Stimulated activated CD8-positive, alpha-beta memory T cell treated with anti-CD3 and anti-CD28 coated beads, Interleukin-7, amount 100 ng/mL, for 48 hours (primary cell): ENCODE results near the gene UBL4A.
A peak's percentile ranks its signal among the peaks of the same experiment; 100 is the strongest.

Source experiments
- DNase-seq, 2 donors: peaks; one replicate each; pipeline ENCODE4 v3.0.0-alpha.2; 2020; ENCODE audit warnings: low read depth in 1 of 2; ENCODE audit errors: extremely low read depth in 1 of 2

The UBL4A gene

GRCh38 chrX:154441984-154442707, 44.3 kb downstream of the UBL4A start:
- no peak for DNase-seq

GRCh38 chrX:154441564-154441963, 44.9 kb downstream of the UBL4A start:
- no peak for DNase-seq

DNA sequence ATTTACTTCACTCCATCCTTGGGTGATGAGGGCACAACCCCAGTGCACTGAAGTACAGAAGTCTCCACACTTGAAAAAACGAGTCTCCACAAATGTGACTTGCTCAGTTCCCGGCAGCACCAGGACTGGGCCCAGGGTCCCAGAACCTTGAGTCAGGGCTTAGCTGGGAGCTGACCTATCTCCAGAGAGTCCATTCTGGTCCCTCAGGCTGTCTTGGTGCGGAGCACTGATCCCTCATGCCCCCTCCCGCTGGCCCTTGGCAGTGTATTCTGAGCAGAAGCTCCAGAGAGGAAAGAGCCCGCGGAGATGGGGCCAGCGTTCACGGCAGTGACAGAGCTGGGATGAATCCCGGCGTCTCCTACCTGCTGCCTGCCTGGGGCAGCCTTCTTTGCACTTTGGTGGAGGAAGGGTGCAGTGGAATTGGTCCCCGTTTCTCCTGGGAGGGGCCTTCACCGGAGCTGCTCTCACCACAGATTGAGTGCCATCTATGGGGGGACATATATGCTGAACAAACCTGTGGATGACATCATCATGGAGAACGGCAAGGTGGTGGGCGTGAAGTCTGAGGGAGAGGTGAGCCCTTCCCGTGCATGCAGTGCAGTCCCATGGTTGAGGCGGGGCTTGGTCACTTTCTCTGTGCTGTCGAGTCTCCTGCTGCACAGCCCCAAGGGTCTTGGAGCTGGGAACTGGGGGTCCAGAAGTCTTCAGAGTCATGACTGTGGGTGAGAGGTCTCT, 45.6 kb downstream of the UBL4A start:
- DNase-seq: no peak

GRCh38 chrX:154439841-154440240, 46.6 kb downstream of the UBL4A start:
- no peak for DNase-seq

DNA sequence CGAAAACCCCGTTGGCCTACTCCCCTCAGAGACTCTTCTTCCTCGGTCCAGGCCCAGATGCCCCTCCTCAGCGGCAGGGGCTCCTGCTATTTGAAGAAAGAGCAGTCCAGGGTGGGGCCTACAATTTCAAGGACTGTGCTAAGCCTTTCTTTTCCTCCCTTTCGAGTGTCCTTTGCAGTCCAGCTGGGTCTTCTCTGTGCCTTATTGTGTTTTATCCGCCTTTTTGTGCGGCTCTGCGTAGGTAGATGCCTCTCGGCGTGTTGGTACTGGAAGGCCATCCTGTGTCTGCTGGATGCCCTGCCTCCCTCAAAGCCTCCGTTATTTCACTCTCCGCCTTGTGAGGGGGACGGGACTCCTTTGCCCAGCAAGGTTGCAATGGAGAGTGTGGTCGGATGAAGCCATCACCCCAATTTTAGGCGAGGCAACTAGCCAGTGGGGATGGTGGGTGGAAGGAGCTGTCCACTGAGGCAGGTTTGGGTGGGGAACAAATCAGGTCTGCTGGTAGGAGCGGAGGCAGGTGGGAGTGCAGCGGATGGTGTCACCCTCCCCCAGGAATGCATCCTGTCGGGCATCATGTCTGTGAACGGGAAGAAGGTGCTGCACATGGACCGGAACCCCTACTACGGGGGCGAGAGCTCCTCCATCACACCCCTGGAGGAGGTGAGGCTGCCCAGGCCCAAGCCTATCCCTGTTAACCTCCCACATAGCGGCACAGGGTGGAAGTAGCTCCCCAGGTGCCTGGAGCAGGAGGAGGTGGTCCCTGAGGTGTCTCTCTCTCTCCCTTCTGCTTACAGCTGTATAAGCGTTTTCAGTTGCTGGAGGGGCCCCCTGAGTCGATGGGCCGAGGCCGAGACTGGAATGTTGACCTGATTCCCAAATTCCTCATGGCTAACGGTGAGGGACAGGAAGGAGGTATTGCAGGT, 48.2 kb downstream of the UBL4A start:
- no peak for DNase-seq

DNA sequence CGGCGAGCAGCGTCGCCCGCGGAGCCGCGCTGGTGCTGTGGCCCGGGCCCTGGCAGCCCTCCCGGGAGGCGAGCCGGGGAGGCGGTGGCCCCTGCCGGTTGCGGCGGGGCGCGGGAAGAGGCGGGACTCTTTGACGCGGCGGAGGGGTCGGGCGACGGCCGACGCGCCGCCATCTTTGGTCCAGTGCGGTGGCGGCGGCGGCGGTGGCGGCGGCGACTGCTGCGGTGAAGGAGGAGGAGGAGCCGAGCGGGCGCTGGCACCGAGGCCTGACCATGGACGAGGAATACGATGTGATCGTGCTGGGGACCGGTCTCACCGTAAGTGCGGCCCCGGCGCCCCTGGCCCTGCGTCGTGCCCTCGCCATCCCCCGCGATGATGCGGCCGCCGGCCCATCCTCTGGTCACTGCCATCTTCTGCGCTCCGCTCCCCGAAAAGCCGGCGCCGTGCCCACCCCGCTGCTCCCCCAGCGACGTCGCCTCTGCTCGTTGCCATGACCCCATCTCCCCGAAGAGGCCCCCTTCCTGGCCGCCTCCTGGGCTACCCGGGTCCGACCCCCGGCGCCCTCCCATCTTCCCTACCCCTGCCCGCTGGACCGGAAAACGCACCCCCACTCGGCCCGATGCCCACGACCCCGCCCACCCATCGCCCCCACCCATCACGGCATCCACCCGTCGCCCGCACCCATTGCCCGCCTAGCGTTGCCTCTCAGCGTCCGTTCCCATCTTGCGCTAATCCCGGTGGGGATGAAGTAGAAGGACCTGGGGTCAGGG, 49.2 kb downstream of the UBL4A start, which contains the start of gene GDI1:
TSS of gene GDI1 (plus strand) at position 172 of the 770 bp plus-strand sequence. CDS start at position 273, 101 bp downstream.
- DNase-seq: peak in 1 of 2 donors; percentile 22

DNA sequence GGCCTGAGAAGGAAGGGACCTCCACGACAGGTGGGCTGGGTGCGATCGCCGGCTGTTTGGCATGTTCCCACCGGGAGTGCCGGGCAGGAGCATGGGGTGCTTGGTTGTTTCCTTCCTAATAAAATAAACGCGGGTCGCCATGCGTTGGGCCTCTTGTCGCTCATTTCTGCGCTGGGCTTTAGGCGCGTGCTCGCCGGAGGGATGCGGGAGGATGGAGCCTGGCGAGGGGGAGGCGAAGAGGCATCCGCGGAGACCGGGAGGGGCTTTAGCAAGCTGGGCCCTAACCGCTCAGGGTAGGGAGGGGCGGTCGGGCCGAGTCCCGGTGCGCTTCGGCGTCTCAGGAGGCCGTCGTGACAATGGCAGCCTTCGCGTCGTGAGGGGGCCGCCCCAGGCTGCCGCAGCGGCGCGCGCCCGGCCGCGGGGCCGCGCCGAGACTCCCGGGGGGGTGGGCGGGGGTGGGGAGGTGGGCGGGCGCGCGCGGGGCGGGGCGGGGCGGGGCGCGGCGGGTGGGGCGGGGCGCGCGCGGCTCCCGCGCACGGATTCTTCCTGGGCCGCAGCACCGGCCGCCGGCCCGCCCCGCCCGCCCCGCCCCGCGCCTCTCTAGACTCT, 49.9 kb downstream of the UBL4A start:
- no peak for DNase-seq

- DNase-seq: no peak
Observed at GRCh38 chrX:154435171-154435733, 51.2 kb downstream of the UBL4A start.

GRCh38 chrX:154434394-154435168, 51.8 kb downstream of the UBL4A start:
- no peak for DNase-seq
